ENCODE results near the gene PDE4D. TPM values are rescaled to one million over a fixed set of nuclear protein-coding genes. Genes with fewer than 3 reads are reported as not detected.

The PDE4D gene
- total RNA-seq, 4 donors from 2014 or later, result 6.0 to 36.2 (median 10.0) TPM

- Histone ChIP-seq H3K4me3 (no peak overlapping the region), H3K9me3 (no peaks in the 10 kb centered on the region), H3K4me1 (no peaks in the 10 kb centered on the region), H3K36me3 (no peaks in the 10 kb centered on the region), H3K27me3 (no peaks in the 10 kb centered on the region), H3K27ac (no peak overlapping the region)
- no peak for DNase-seq
- 60 to 73% methylated on average over 3 of the region's 3 CpGs for WGBS, 2 donors
- intact Hi-C loops (cut with DNase I), result no loop called here
- TF ChIP-seq CTCF (IDR thresholded peaks at IDR 0.05) (no peak), POLR2A (IDR thresholded peaks at IDR 0.05) (no peak)
Observed at GRCh38 chr5:59143926-59144333, 749.6 kb downstream of the PDE4D start.

- intact Hi-C loops (cut with DNase I), result no loop called here
- no peak for DNase-seq
- no peaks in the 10 kb centered on the region for H3K4me1 ChIP-seq
- H3K36me3 ChIP-seq, result no peaks in the 10 kb centered on the region
- H3K27me3 ChIP-seq, result no peaks in the 10 kb centered on the region
- no peak overlapping the region for H3K4me3 ChIP-seq
- no peak overlapping the region for H3K27ac ChIP-seq
- no peaks in the 10 kb centered on the region for H3K9me3 ChIP-seq
- TF ChIP-seq POLR2A (IDR thresholded peaks at IDR 0.05) (no peak), CTCF (IDR thresholded peaks at IDR 0.05) (no peak)
Observed at GRCh38 chr5:59142927-59143326, 750.6 kb downstream of the PDE4D start.

- Histone ChIP-seq H3K36me3 (no peaks in the 10 kb centered on the region), H3K9me3 (no peaks in the 10 kb centered on the region), H3K27ac (no peak overlapping the region), H3K4me3 (no peak overlapping the region), H3K4me1 (no peaks in the 10 kb centered on the region), H3K27me3 (no peaks in the 10 kb centered on the region)
- 91 to 95% methylated on average over 2 of the region's 2 CpGs for WGBS, 2 donors
- intact Hi-C loops (cut with DNase I), result no loop called here
- TF ChIP-seq CTCF (IDR thresholded peaks at IDR 0.05), result no peak
- no peak for TF ChIP-seq POLR2A (IDR thresholded peaks at IDR 0.05)
- no peak for DNase-seq
Observed at GRCh38 chr5:59142138-59142537, 751.4 kb downstream of the PDE4D start.

- no peaks in the 10 kb centered on the region for H3K9me3 ChIP-seq
- 83 to 93% methylated on average over 2 of the region's 2 CpGs for WGBS, 2 donors
- TF ChIP-seq POLR2A (IDR thresholded peaks at IDR 0.05) (no peak), CTCF (IDR thresholded peaks at IDR 0.05) (no peak)
- DNase-seq, result no peak
- no peaks in the 10 kb centered on the region for H3K27me3 ChIP-seq
- intact Hi-C loops (cut with DNase I), result no loop called here
- H3K4me3 ChIP-seq, result no peak overlapping the region
- H3K4me1 ChIP-seq, result no peaks in the 10 kb centered on the region
- no peak overlapping the region for H3K27ac ChIP-seq
- H3K36me3 ChIP-seq, result no peaks in the 10 kb centered on the region
Observed at GRCh38 chr5:59140133-59140532, 753.4 kb downstream of the PDE4D start.

GRCh38 chr5:59139695-59140094, 753.8 kb downstream of the PDE4D start:
- Histone ChIP-seq H3K27ac (no peak overlapping the region), H3K9me3 (no peaks in the 10 kb centered on the region), H3K27me3 (no peaks in the 10 kb centered on the region), H3K4me1 (no peaks in the 10 kb centered on the region), H3K4me3 (no peak overlapping the region), H3K36me3 (no peaks in the 10 kb centered on the region)
- WGBS, 2 donors, result 80 to 93% methylated on average over 1 of the region's 1 CpG
- intact Hi-C loops (cut with DNase I), result no loop called here
- TF ChIP-seq CTCF (IDR thresholded peaks at IDR 0.05) (no peak), POLR2A (IDR thresholded peaks at IDR 0.05) (no peak)
- DNase-seq, result no peak

All from esophagus squamous epithelium (tissue), 5 donors.